Testis (tissue), 3 donors: Measurements from ENCODE around the gene USP16. TPM values are rescaled to one million over a fixed set of nuclear protein-coding genes. Genes with fewer than 3 reads are reported as not detected.
A peak's percentile ranks its signal among the peaks of the same experiment; 100 is the strongest.

Experiments
- DNase-seq: peaks from one replicate; pipeline ENCODE4 v3.0.0-alpha.2; 2019
- H3K27ac ChIP-seq, 2 donors: fragments of 200-600 bp; sonication (generic); one replicate each; pipeline ENCODE4 v1.5.1; 2019
- H3K27me3 ChIP-seq: fragments of 200-600 bp; sonication (generic); one replicate; pipeline ENCODE4 v1.5.1; 2019
- H3K36me3 ChIP-seq: fragments of 200-600 bp; sonication (generic); one replicate; pipeline ENCODE4 v1.5.1; 2017; ENCODE audit warnings: low read depth; ENCODE audit errors: missing control alignments
- H3K4me1 ChIP-seq: fragments of 200-600 bp; sonication (generic); one replicate; pipeline ENCODE4 v1.5.1; 2019
- H3K4me3 ChIP-seq, 2 donors: fragments of 200-600 bp; sonication (generic); one replicate each; pipeline ENCODE4 v1.5.1; 2017 to 2019
- H3K9me3 ChIP-seq: fragments of 200-600 bp; sonication (generic); one replicate; pipeline ENCODE4 v1.5.1; 2017
- CTCF ChIP-seq, 3 experiments: fragments of 450-650 bp in 2 of 3; fragments of 200-600 bp in 1 of 3; sonication (generic) in 1 of 3; IDR thresholded peaks; one replicate each; pipeline ENCODE4 v1.5.1; 2016 to 2019; ENCODE audit warnings: antibody characterized with exemption in 3 of 3, mild to moderate bottlenecking in 2 of 3, moderate library complexity in 1 of 3
- POLR2A ChIP-seq: fragments of 450-650 bp; IDR thresholded peaks from one replicate; pipeline ENCODE4 v1.6.1; 2017; ENCODE audit warnings: antibody characterized with exemption, mild to moderate bottlenecking, moderate library complexity
- WGBS, 2 donors: methylation state at CpG; one replicate each; pipeline ENCODE4 v1.1.5; 2018; 5-methylcytosine and 5-hydroxymethylcytosine counted together
- intact Hi-C: fragments of 100-400 bp; cut with DNase I; formaldehyde crosslinking; loops from one replicate; pipeline ENCODE4 v1.15.1; 2023; ENCODE audit warnings: low total_unique reads
- polyA plus RNA-seq: library from polyadenylated mRNA; stranded (reverse); fragments of 350-450 nt; fragmentation: Illumina TruSeq; extraction: RNeasy Lipid Tissue Mini Kit (QIAGEN cat#74804); gene quantifications from one replicate; pipeline ENCODE4 v1.2.3, GENCODE V29; 2014; ENCODE audit warnings: low read depth, low replicate concordance; ENCODE audit not compliant: insufficient read depth
- total RNA-seq, 2 donors: library from RNA; depleted of rRNA; stranded (reverse); fragments of >200 nt; gene quantifications; one replicate each; pipeline ENCODE4 v1.2.3, GENCODE V29; 2016

The USP16 gene
- total and polyA plus RNA-seq, 3 donors from 2014 or later: 17.9 to 37.9 (median 33.2) TPM

- Histone ChIP-seq H3K27me3 (no peaks in the 10 kb centered on the region), H3K27ac (peak overlapping the region; percentile 91 to 94), H3K4me1 (peaks cover 26% of the 10 kb centered on the region), H3K9me3 (no peaks in the 10 kb centered on the region), H3K36me3 (no peaks in the 10 kb centered on the region), H3K4me3 (peak overlapping the region; percentile 67 to 75)
- 25 to 41% methylated on average over 6 of the region's 6 CpGs for WGBS, 2 donors
- peak; percentile 75 for DNase-seq
- TF ChIP-seq CTCF (IDR thresholded peaks at IDR 0.05) (no peak), POLR2A (no peak)
- intact Hi-C loops: no loop called here
These were observed 53.2 kb downstream of the USP16 start for GRCh38 chr21:29077651-29078090.

DNA sequence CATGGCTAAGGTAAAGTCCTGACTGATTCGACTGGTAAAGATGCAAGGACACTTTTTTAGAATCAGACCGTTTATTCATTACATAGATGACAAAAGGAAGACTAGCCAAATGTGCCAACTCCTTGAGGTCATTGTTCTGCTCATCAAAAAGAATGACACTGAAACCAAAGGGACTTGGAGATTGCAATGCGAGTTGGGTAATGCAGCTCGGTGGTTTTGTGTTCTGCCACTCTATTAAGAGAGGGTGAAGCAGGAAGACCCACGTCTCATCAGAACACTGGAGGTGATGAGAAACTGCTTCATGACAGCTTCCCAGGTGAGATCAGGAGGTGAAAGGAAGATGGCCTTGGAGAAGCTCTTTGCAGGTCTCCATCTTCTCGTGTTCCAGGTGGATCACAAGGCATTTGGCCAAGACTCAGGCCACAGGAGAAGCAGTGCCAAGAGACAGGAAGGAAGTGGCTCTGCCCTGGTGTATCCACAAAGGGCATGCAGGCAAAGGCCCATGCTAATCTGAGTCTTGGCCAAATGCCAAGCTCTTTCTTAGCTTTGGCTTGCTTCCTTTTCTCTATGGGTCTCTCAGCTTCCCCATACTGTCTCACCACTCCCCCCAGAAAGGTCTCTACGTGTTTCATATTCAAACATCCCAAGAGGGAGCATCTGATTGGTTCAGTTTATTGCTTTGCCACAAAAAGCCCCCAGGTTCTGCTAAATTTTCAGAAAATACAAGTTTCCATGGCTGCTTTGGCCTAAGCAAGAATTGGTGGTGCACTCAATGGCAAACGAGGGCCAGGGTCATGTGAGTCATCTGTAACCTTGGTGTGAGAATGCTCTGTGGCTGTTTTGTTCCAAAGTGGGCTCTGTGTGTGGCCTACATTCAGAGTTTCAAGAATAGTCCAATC lies 54.6 kb downstream of the USP16 start:
- intact Hi-C loops: no loop called here
- Histone ChIP-seq H3K27me3 (no peaks in the 10 kb centered on the region), H3K36me3 (no peaks in the 10 kb centered on the region), H3K4me1 (peaks cover 26% of the 10 kb centered on the region), H3K4me3 (no peak overlapping the region), H3K27ac (peak overlapping the region in 1 of 2 donors; percentile 94), H3K9me3 (no peaks in the 10 kb centered on the region)
- TF ChIP-seq CTCF (IDR thresholded peaks at IDR 0.05): no peak
- no peak for TF ChIP-seq POLR2A
- no peak for DNase-seq
- 68 to 74% methylated on average over 8 of the region's 8 CpGs for WGBS, 2 donors

GRCh38 chr21:29080454-29080941 lies 56.0 kb downstream of the USP16 start:
- 35 to 49% methylated on average over 6 of the region's 6 CpGs for WGBS, 2 donors
- H3K4me1 ChIP-seq: peaks cover 26% of the 10 kb centered on the region
- no peaks in the 10 kb centered on the region for H3K36me3 ChIP-seq
- intact Hi-C loops: no loop called here
- no peaks in the 10 kb centered on the region for H3K27me3 ChIP-seq
- peak overlapping the region; percentile 49 to 94 for H3K27ac ChIP-seq
- H3K9me3 ChIP-seq: no peaks in the 10 kb centered on the region
- no peak overlapping the region for H3K4me3 ChIP-seq
- DNase-seq: peak; percentile 19
- TF ChIP-seq CTCF (IDR thresholded peaks at IDR 0.05) (no peak), POLR2A (no peak)

DNA sequence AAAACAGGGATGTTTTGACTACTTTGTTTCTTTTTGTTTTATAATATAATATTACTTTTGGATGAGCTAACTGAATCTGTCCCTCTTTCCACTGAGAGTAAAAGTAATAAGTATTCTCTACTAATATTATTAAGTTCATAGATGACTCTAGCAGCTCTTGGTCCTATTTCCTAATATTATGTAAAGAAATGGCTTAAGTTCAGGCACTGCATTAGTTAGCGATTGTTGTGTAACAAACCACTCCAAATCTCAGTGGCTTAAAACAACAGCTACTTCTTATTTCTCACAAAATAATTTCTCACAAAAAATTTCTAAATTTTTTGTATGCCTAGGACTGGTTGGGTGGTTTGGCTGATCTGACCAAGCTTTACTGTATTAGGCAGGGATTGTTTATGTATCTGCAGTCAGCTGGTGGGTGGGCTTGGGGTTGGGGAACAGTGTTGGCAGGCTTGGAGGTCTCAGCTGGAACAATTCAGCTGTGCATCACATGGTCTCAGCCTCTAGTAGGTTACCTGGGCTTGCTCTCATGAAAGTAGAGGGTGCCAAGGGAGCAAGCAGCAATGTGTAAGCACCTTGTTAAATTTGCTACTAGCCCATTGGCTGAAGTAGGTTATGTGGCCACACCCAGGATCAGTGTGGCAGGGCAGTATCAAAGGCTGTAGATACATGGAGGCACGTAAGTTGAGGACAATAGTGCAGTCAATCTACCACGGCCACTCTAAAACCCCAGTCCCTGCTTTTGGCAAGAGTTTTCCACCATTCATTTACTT lies 57.8 kb downstream of the USP16 start:
- intact Hi-C loops: no loop called here
- 71% methylated on average over 3 of the region's 3 CpGs for WGBS, 2 donors
- no peak for DNase-seq

More for the DNA sequence above, 57.8 kb downstream of the USP16 start:
- no peaks in the 10 kb centered on the region for H3K36me3 ChIP-seq
- TF ChIP-seq POLR2A (no peak), CTCF (IDR thresholded peaks at IDR 0.05) (no peak)
- H3K4me1 ChIP-seq: peaks cover 26% of the 10 kb centered on the region
- no peaks in the 10 kb centered on the region for H3K9me3 ChIP-seq
- H3K4me3 ChIP-seq: no peak overlapping the region
- H3K27ac ChIP-seq: no peak overlapping the region
- no peaks in the 10 kb centered on the region for H3K27me3 ChIP-seq
